Dermis microvascular lymphatic vessel endothelial cell (primary cell): ENCODE data around the gene PORCN. TPM values are rescaled to one million over a fixed set of nuclear protein-coding genes. Genes with fewer than 3 reads are reported as not detected.
A peak's percentile ranks its signal among the peaks of the same experiment; 100 is the strongest.

ENCODE experiments used
- DNase-seq, 2 donors: peaks; one replicate each; pipeline versions ENCODE4 v3.0.0 to v3.0.0-alpha.2; 2010; ENCODE audit warnings: low read depth in 2 of 2
- total RNA-seq: library from RNA; depleted of rRNA; stranded (reverse); fragments of >200 nt; gene quantifications from 2 replicates; pipeline ENCODE4 v1.2.1, GENCODE V29; 2014

PORCN gene
- total RNA-seq, 1 donor from 2014 or later = 4.6 TPM

- DNase-seq = peak; percentile 71 to 90
Measured at GRCh38 chrX:48475774-48476577, 32.8 kb upstream of the PORCN start, which contains the start of gene FTSJ1. Gene FTSJ1, plus strand, starts transcription at chrX:48476199. Its CDS starts 1,849 bp downstream, at chrX:48478048.

- no peak for DNase-seq
Measured at GRCh38 chrX:48476919-48477318, 31.9 kb upstream of the PORCN start.

GRCh38 chrX:48477960-48478755, 30.6 kb upstream of the PORCN start:
- DNase-seq = no peak

GRCh38 chrX:48478806-48479205, 30.0 kb upstream of the PORCN start:
- DNase-seq = no peak

GRCh38 chrX:48480142-48480541, 28.6 kb upstream of the PORCN start:
- DNase-seq = no peak

GRCh38 chrX:48480583-48480982, 28.2 kb upstream of the PORCN start:
- no peak for DNase-seq

GRCh38 chrX:48482526-48482925, 26.3 kb upstream of the PORCN start:
- DNase-seq = no peak

- DNase-seq = no peak
Measured at GRCh38 chrX:48487362-48487798, 21.4 kb upstream of the PORCN start.

- no peak for DNase-seq
Measured at GRCh38 chrX:48488034-48488433, 20.8 kb upstream of the PORCN start.

- no peak for DNase-seq
Measured at GRCh38 chrX:48489296-48489695, 19.5 kb upstream of the PORCN start.

GRCh38 chrX:48489892-48490291, 18.9 kb upstream of the PORCN start:
- DNase-seq = no peak

- no peak for DNase-seq
Measured at GRCh38 chrX:48490661-48491060, 18.1 kb upstream of the PORCN start.

GRCh38 chrX:48491809-48492208, 17.0 kb upstream of the PORCN start:
- no peak for DNase-seq

GRCh38 chrX:48492293-48492910, 16.4 kb upstream of the PORCN start:
- DNase-seq = peak in 1 of 2 donors; percentile 20

GRCh38 chrX:48493890-48494364, 14.9 kb upstream of the PORCN start:
- peak in 1 of 2 donors; percentile 39 for DNase-seq

GRCh38 chrX:48496660-48497059, 12.1 kb upstream of the PORCN start:
- no peak for DNase-seq

- DNase-seq = no peak
Measured at GRCh38 chrX:48497871-48498270, 10.9 kb upstream of the PORCN start.

- DNase-seq = peak in 1 of 2 donors; percentile 64
Measured at GRCh38 chrX:48498374-48498809, 10.4 kb upstream of the PORCN start.

- DNase-seq = no peak
Measured at GRCh38 chrX:48504261-48504660, 4.5 kb upstream of the PORCN start.

- DNase-seq = no peak
Measured at GRCh38 chrX:48505481-48505880, 3.3 kb upstream of the PORCN start.

GRCh38 chrX:48507246-48507645, 1.5 kb upstream of the PORCN start:
- DNase-seq = no peak

GRCh38 chrX:48509245-48509590, 426 bp downstream of the PORCN start:
- no peak for DNase-seq
